Neural cell (in vitro differentiated cells): ENCODE data around the gene ITGAX.

Experiments
- CTCF ChIP-seq: fragments of 450-650 bp; IDR thresholded peaks from 2 replicates; pipeline ENCODE4 v1.5.1; 2014; ENCODE audit warnings: antibody characterized with exemption, mild to moderate bottlenecking, moderate library complexity; ENCODE audit not compliant: poor library complexity, severe bottlenecking
- EZH2 ChIP-seq: fragments of 200-600, 300-800 bp; shearing (Covaris generic), sonication (generic); IDR thresholded peaks from 2 replicates; pipeline ENCODE4 v1.6.1; 2014; ENCODE audit warnings: antibody characterized with exemption, low read length, borderline replicate concordance, mild to moderate bottlenecking; ENCODE audit not compliant: insufficient read depth, poor library complexity, severe bottlenecking
- POLR2AphosphoS5 ChIP-seq: IDR thresholded peaks from 2 replicates; pipeline ENCODE4 v1.6.1; 2012
- SMC3 ChIP-seq: fragments of 450-650 bp; conservative IDR thresholded peaks from 2 replicates; pipeline ENCODE4 v1.6.1; 2014; ENCODE audit warnings: antibody characterized with exemption, mild to moderate bottlenecking, moderate library complexity; ENCODE audit not compliant: poor library complexity

GRCh38 chr16:31357324-31358109, 2.5 kb downstream of the ITGAX start:
- TF ChIP-seq POLR2AphosphoS5: no peak
- no peak for TF ChIP-seq CTCF
- no peak for TF ChIP-seq EZH2
- no peak for TF ChIP-seq SMC3
